ENCODE results near the gene DDX55. TPM values are rescaled to one million over a fixed set of nuclear protein-coding genes. Genes with fewer than 3 reads are reported as not detected.
A peak's percentile ranks its signal among the peaks of the same experiment; 100 is the strongest.
"Not testable (repeated sequence)": the region's sequence is repeated elsewhere in the genome, so short reads cannot be mapped to it uniquely, and the experiment has no call there.

DDX55 gene, protein sequence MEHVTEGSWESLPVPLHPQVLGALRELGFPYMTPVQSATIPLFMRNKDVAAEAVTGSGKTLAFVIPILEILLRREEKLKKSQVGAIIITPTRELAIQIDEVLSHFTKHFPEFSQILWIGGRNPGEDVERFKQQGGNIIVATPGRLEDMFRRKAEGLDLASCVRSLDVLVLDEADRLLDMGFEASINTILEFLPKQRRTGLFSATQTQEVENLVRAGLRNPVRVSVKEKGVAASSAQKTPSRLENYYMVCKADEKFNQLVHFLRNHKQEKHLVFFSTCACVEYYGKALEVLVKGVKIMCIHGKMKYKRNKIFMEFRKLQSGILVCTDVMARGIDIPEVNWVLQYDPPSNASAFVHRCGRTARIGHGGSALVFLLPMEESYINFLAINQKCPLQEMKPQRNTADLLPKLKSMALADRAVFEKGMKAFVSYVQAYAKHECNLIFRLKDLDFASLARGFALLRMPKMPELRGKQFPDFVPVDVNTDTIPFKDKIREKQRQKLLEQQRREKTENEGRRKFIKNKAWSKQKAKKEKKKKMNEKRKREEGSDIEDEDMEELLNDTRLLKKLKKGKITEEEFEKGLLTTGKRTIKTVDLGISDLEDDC
- polyA plus RNA-seq (19.6 to 25.7 TPM (median 21.5 TPM) in 3 replicates), polyA minus RNA-seq (8.2 to 17.6 TPM (median 13.9 TPM) in 3 replicates)
- 24.2 TPM for polyA plus RNA-seq (2011; ENCODE audit: low read depth)
- 12.6 and 13.1 TPM in 2 replicates for polyA plus RNA-seq (2011; cell fraction: cytosol; rRNA removed)
- 54.0 and 58.4 TPM in 2 replicates for polyA plus RNA-seq (2011; cell fraction: nucleus; rRNA removed)
- polyA plus RNA-seq (2012; ENCODE audit: low replicate concordance), result 15.2 and 21.1 TPM in 2 replicates
- polyA minus RNA-seq (2011; cell fraction: cytosol; rRNA and poly(A)+ RNA removed), result 16.9 TPM
- polyA minus RNA-seq (2011; cell fraction: nucleus; rRNA and poly(A)+ RNA removed), result 14.5 and 20.6 TPM in 2 replicates

DNA sequence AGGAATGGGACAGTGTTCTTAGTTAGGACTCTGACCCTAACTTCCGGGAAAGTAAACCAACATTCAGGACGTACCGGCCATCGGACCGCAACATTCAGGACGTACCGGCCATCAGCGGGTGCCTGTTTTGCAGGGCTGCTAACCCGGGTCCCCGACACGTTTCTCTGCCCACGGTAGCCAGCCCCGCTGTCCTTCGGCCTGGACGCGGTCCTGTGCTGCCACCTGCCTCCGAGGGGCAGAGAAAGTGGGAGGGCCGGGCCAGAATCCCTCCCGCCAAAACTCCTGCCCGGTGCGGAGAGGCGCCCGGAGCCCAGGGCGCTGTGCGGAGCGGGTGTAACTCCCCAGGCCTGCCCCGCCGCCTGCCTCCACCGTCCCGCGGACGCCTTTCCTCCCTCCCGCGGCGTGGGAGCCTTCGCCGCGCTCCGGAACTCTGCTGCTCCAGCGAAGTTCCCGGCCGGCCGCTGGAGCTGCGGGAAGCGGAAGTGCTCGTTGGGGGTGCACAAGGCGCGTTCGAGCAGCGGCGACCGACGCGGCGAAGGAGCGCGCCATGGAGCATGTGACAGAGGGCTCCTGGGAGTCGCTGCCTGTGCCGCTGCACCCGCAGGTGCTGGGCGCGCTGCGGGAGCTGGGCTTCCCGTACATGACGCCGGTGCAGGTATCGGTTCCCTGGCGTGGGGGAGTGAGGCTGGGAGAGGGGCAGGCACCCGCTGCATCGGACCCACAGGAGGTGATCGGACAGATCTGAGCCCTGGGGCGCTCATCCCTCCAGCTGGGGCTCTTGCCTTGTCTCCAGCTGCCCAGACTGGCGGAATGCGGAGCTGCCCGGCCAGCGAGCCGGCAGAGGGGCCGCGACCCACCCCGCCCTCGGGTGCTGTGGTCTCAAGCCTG lies at the start of gene DDX55:
Gene DDX55, plus strand, starts transcription at position 498 of the 888 bp plus-strand sequence. Its CDS starts 50 bp downstream, at position 548.
- Histone ChIP-seq H3K9ac (ENCODE audit: control insufficient read depth, extremely low read depth, insufficient read depth, low read length) (peak within 1 kb of the TSS; percentile 92), H3K4me1 (ENCODE audit: control insufficient read depth, extremely low read depth, insufficient read depth, low read length) (peaks cover 10% of the 10 kb centered on the region), H2AFZ (ENCODE audit: control insufficient read depth, low read length) (peak within 1 kb of the TSS; percentile 99), H4K20me1 (ENCODE audit: control insufficient read depth, extremely low read depth, insufficient read depth, low read length) (no peaks in the 10 kb centered on the region), H3K27ac (ENCODE audit: control insufficient read depth, insufficient read depth, low read length) (peak within 1 kb of the TSS; percentile 79), H3K36me3 (ENCODE audit: control insufficient read depth in 2 of 2, extremely low read depth in 1 of 2, insufficient read depth in 2 of 2, low read length in 2 of 2) (peaks cover 7 to 10% of the 10 kb centered on the region in 2 experiments), H3K9me1 (ENCODE audit: control insufficient read depth, extremely low read depth, insufficient read depth, low read length) (no peaks in the 10 kb centered on the region), H3K4me3 (ENCODE audit: control insufficient read depth in 2 of 3, extremely low read depth in 1 of 3, insufficient read depth in 2 of 3, low read depth in 1 of 3, low read length in 3 of 3) (peak within 1 kb of the TSS; percentile 95 to 100 (median 98)), H3K9me3 (ENCODE audit: control insufficient read depth, low read depth, low read length) (no peaks in the 10 kb centered on the region), H3K27me3 (ENCODE audit: control insufficient read depth, extremely low read depth, insufficient read depth, low read length) (no peaks in the 10 kb centered on the region), H3K4me2 (ENCODE audit: control insufficient read depth, extremely low read depth, insufficient read depth, low read depth, low read length) (peak within 1 kb of the TSS; percentile 99), H3K79me2 (ENCODE audit: control insufficient read depth, insufficient read depth, low read length) (peaks cover 46% of the 10 kb centered on the region)
- no peak for DNase-seq (ENCODE audit: low read depth, low spot score)
- dilution Hi-C loops (cut with MboI; ENCODE audit: extremely low pct_ligation_motif_present, low sequenced_read_pairs), result no loop called here
- FAIRE-seq, result no peak
- TF ChIP-seq, protein P1, sequence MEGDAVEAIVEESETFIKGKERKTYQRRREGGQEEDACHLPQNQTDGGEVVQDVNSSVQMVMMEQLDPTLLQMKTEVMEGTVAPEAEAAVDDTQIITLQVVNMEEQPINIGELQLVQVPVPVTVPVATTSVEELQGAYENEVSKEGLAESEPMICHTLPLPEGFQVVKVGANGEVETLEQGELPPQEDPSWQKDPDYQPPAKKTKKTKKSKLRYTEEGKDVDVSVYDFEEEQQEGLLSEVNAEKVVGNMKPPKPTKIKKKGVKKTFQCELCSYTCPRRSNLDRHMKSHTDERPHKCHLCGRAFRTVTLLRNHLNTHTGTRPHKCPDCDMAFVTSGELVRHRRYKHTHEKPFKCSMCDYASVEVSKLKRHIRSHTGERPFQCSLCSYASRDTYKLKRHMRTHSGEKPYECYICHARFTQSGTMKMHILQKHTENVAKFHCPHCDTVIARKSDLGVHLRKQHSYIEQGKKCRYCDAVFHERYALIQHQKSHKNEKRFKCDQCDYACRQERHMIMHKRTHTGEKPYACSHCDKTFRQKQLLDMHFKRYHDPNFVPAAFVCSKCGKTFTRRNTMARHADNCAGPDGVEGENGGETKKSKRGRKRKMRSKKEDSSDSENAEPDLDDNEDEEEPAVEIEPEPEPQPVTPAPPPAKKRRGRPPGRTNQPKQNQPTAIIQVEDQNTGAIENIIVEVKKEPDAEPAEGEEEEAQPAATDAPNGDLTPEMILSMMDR (optimal IDR thresholded peaks at IDR 0.05 in 1 of 3, IDR thresholded peaks at IDR 0.05 in 1 of 3, conservative IDR thresholded peaks at IDR 0.05 in 1 of 3; ENCODE audit: extremely low read depth in 1 of 3, insufficient read depth in 2 of 3, low read length in 3 of 3), result peak; percentile 17 to 51 (median 44)
- TF ChIP-seq EZH2 (IDR thresholded peaks at IDR 0.05; ENCODE audit: low read length), result no peak

DNA sequence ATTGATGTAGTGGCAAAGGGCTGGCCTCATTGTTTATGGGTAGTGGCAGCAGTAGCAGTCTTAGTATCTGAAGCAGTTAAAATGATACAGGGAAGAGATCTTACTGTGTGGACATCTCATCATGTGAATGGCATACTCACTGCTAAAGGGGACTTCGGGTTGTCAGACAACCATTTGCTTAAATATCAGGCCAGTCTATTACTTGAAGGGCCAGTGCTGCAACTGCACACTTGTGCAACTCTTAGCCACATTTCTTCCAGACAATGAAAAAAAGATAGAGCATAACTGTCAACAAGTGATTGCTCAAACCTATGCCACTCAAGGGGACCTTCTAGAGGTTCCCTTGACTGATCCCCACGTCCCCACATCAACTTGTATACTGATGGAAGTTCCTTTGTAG lies 47.8 kb upstream of the DDX55 start:
- not testable (repeated sequence) for DNase-seq (ENCODE audit: low read depth, low spot score)

DNA sequence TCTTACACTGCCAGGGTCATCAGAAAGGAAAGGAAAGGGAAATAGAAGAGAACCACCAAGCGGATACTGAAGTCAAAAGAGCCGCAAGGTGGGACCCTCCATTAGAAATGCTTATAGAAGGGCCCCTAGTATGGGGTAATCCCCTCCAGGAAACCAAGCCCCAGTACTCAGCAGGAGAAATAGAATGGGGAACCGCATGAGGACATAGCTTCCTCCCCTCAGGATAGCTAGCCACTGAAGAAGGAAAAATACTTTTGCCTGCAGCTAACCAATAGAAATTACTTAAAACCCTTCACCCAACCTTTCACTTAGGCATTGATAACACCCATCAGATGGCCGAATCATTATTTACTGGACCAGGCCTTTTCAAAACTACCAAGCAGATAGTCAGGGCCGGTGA lies 47.1 kb upstream of the DDX55 start:
- H3K27me3 ChIP-seq (ENCODE audit: control insufficient read depth, extremely low read depth, insufficient read depth, low read length); H3K9me3 ChIP-seq (ENCODE audit: control insufficient read depth, low read depth, low read length); H2AFZ ChIP-seq (ENCODE audit: control insufficient read depth, low read length); H3K9me1 ChIP-seq (ENCODE audit: control insufficient read depth, extremely low read depth, insufficient read depth, low read length); H3K27ac ChIP-seq (ENCODE audit: control insufficient read depth, insufficient read depth, low read length); H3K36me3 ChIP-seq (ENCODE audit: control insufficient read depth in 2 of 2, extremely low read depth in 1 of 2, insufficient read depth in 2 of 2, low read length in 2 of 2); H3K79me2 ChIP-seq (ENCODE audit: control insufficient read depth, insufficient read depth, low read length); H3K9ac ChIP-seq (ENCODE audit: control insufficient read depth, extremely low read depth, insufficient read depth, low read length); dilution Hi-C loops (cut with MboI; ENCODE audit: extremely low pct_ligation_motif_present, low sequenced_read_pairs); FAIRE-seq; DNase-seq (ENCODE audit: low read depth, low spot score); H3K4me3 ChIP-seq (ENCODE audit: control insufficient read depth in 2 of 3, extremely low read depth in 1 of 3, insufficient read depth in 2 of 3, low read depth in 1 of 3, low read length in 3 of 3); H3K4me1 ChIP-seq (ENCODE audit: control insufficient read depth, extremely low read depth, insufficient read depth, low read length); H4K20me1 ChIP-seq (ENCODE audit: control insufficient read depth, extremely low read depth, insufficient read depth, low read length); H3K4me2 ChIP-seq (ENCODE audit: control insufficient read depth, extremely low read depth, insufficient read depth, low read depth, low read length): not testable (repeated sequence)

More for the DNA sequence above, 47.8 kb upstream of the DDX55 start:
- H3K9me1 ChIP-seq (ENCODE audit: control insufficient read depth, extremely low read depth, insufficient read depth, low read length); H2AFZ ChIP-seq (ENCODE audit: control insufficient read depth, low read length); H3K27me3 ChIP-seq (ENCODE audit: control insufficient read depth, extremely low read depth, insufficient read depth, low read length); H4K20me1 ChIP-seq (ENCODE audit: control insufficient read depth, extremely low read depth, insufficient read depth, low read length); H3K9me3 ChIP-seq (ENCODE audit: control insufficient read depth, low read depth, low read length); H3K4me3 ChIP-seq (ENCODE audit: control insufficient read depth in 2 of 3, extremely low read depth in 1 of 3, insufficient read depth in 2 of 3, low read depth in 1 of 3, low read length in 3 of 3); FAIRE-seq; H3K4me2 ChIP-seq (ENCODE audit: control insufficient read depth, extremely low read depth, insufficient read depth, low read depth, low read length); dilution Hi-C loops (cut with MboI; ENCODE audit: extremely low pct_ligation_motif_present, low sequenced_read_pairs); H3K4me1 ChIP-seq (ENCODE audit: control insufficient read depth, extremely low read depth, insufficient read depth, low read length); H3K36me3 ChIP-seq (ENCODE audit: control insufficient read depth in 2 of 2, extremely low read depth in 1 of 2, insufficient read depth in 2 of 2, low read length in 2 of 2); H3K79me2 ChIP-seq (ENCODE audit: control insufficient read depth, insufficient read depth, low read length); H3K27ac ChIP-seq (ENCODE audit: control insufficient read depth, insufficient read depth, low read length); H3K9ac ChIP-seq (ENCODE audit: control insufficient read depth, extremely low read depth, insufficient read depth, low read length): not testable (repeated sequence)
